ENCODE results near the gene ABLIM1.

GRCh38 chr10:114556236-114557122, 101.6 kb downstream of the ABLIM1 start:
- no peak for TF ChIP-seq CTCF (IDR thresholded peaks at IDR 0.05; ENCODE audit: low read length)
- TF ChIP-seq EZH2 (optimal IDR thresholded peaks at IDR 0.05; ENCODE audit: low read depth, low read length): no peak

Data from MM.1S (cell line).